ENCODE measurements around the gene RHOXF1.

DNA sequence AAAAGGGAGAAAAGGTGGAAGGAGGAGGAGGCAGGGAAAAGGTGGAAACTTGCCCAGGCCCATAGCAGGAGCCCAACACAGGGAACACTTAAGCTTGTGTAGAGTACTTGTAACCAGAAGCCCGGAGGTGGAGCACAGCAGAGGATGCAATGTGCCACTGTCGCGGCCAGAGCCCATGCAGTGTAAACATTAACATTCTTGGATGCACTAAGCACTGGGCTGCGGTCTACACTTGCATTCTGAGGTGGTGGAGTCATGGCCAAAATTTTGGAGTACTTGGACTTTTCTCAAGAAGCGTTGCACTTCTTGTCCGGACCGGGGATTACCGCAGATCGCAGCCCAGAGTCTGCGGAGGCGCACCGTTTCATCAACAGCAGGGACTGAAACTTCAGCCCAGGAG lies 4.5 kb upstream of the RHOXF1 start:
- TF ChIP-seq, protein P1, sequence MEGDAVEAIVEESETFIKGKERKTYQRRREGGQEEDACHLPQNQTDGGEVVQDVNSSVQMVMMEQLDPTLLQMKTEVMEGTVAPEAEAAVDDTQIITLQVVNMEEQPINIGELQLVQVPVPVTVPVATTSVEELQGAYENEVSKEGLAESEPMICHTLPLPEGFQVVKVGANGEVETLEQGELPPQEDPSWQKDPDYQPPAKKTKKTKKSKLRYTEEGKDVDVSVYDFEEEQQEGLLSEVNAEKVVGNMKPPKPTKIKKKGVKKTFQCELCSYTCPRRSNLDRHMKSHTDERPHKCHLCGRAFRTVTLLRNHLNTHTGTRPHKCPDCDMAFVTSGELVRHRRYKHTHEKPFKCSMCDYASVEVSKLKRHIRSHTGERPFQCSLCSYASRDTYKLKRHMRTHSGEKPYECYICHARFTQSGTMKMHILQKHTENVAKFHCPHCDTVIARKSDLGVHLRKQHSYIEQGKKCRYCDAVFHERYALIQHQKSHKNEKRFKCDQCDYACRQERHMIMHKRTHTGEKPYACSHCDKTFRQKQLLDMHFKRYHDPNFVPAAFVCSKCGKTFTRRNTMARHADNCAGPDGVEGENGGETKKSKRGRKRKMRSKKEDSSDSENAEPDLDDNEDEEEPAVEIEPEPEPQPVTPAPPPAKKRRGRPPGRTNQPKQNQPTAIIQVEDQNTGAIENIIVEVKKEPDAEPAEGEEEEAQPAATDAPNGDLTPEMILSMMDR (IDR thresholded peaks at IDR 0.05): no peak
- TF ChIP-seq POLR2A (IDR thresholded peaks at IDR 0.05): no peak
- no peak for TF ChIP-seq POLR2AphosphoS5 (IDR thresholded peaks at IDR 0.05)

Measured in sigmoid colon (tissue), 4 donors.